NCI-H1092 treated with DMSO at 0.1 percent for 48 hours (cell line): ENCODE results near the gene C7orf57.
A peak's percentile ranks its signal among the peaks of the same experiment; 100 is the strongest.
"Not testable (repeated sequence)": the region's sequence is repeated elsewhere in the genome, so short reads cannot be mapped to it uniquely, and the experiment has no call there.

Experiments used
- DNase-seq: peaks from one replicate; lab custom pipeline; 2025; lab: John Stamatoyannopoulos, UW

Gene C7orf57

GRCh38 chr7:48035967-48036478, 680 bp downstream of the C7orf57 start:
- DNase-seq = peak; percentile 13

- no peak for DNase-seq
Observed at GRCh38 chr7:48038815-48039506, 3.6 kb downstream of the C7orf57 start.

- DNase-seq = no peak
Observed at GRCh38 chr7:48040944-48041652, 5.8 kb downstream of the C7orf57 start.

DNA sequence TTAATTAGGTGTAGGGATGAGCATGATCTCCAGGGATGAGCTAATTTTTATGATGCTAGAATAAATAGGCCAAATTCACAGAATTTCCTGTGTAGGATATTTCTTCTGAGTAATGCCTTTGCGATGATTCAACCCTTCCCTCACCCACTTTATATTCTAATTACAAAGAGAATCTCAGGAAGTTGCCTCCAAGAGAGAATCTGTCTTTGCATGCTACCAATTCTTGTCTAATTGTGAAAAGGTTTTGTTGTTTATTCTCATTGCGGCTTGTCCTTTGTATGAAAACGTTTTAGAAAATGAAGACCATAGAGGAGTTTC, 6.3 kb downstream of the C7orf57 start:
- DNase-seq = no peak

- DNase-seq = no peak
Observed at GRCh38 chr7:48042216-48042615, 6.9 kb downstream of the C7orf57 start.

GRCh38 chr7:48042636-48043035, 7.3 kb downstream of the C7orf57 start:
- no peak for DNase-seq

DNA sequence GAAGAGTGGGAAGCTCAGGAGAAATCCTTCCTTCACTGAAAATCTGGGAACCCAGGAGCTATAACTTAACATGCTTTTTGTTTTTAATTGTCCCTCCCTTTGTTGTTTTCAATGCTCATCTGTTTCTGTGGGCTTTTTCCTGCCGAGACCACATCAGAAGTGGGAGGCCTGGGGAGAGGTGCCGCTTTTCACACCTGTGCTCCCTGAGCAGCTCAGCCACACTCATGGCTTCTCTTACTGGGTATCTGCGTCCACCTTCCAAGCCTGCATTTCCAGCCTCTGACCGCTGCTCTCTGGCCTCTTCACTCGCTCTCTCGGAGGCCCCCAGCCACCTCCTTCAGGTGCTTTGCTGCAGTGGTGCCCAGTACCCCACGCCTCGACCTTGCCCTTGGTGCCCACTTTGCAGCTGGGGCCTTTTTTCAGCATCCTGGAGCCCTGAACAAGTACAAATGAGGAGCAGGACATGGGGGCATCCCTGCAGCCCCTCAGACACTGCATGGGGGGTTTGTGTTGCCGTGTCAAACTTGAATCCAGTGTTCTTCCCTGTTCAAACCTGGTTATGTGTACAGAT, 9.9 kb downstream of the C7orf57 start:
- no peak for DNase-seq

- no peak for DNase-seq
Observed at GRCh38 chr7:48046458-48046857, 11.1 kb downstream of the C7orf57 start.

GRCh38 chr7:48048113-48048512, 12.8 kb downstream of the C7orf57 start:
- DNase-seq = no peak

GRCh38 chr7:48049850-48050249, 14.5 kb downstream of the C7orf57 start:
- DNase-seq = no peak

DNA sequence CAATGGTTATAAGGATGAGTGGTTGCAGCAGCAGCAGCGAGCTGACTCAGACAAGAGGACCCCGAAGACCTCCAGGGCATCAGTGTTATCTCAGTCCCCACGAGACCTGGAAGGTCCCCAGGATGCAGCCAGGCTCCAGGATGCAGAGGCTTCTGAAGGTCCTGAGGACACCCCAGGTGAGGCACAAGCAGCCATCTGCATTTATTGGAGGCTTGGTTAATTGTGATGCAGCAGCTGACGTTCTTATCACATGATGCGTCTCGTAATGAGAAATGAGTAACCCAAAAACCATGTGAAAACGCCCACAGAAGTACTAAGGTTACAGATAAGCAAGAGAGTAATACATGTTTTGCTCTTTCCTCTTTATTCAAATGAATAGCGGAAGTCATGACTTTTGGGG, 17.4 kb downstream of the C7orf57 start:
- DNase-seq = no peak

- peak; percentile 3 for DNase-seq
Observed at GRCh38 chr7:48053736-48054135, 18.4 kb downstream of the C7orf57 start.

DNA sequence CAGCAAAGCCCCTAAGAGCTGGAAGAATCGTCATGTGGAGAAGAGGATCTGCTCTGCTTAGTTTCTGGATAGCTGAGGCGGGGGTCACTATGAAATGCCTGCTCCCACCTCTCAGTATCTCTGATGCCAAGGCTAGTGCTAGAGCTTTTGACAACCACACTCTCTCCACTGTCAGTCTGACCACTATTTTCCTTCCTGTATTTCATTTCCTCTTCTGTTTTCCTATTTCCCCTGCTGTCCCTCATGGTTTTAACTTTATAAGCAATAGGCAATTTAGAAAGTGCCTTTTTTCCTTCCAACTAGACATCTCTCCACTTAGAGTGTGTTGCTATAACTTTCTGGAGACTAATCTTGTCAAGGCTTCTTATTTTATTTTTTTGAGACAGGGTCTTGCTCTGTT, 23.6 kb downstream of the C7orf57 start:
- DNase-seq = no peak

GRCh38 chr7:48059706-48060105, 24.4 kb downstream of the C7orf57 start:
- DNase-seq = no peak

DNA sequence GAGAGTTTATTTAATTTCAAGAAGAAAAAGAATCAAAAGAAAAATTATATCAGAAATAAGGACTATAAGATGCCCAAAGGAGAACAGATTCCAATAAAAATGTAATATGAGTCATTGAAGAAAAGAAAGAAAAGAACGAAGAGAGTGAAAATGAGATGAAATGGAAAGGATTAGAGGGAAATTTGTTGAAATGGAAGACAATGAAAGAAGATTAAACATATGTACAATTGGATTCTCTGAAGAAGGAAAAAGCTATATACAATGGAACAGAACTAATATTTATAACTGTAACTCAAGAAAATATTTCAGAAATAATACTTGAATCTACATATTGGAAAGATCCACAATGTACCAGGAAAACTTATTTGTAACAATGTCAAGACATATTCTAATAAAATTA, 28.6 kb downstream of the C7orf57 start:
- DNase-seq = no peak

- DNase-seq = no peak
Observed at GRCh38 chr7:48067475-48067874, 32.1 kb downstream of the C7orf57 start.

- DNase-seq = no peak
Observed at GRCh38 chr7:48074204-48074654, 38.9 kb downstream of the C7orf57 start.

GRCh38 chr7:48077423-48077822, 42.1 kb downstream of the C7orf57 start:
- DNase-seq = no peak

DNA sequence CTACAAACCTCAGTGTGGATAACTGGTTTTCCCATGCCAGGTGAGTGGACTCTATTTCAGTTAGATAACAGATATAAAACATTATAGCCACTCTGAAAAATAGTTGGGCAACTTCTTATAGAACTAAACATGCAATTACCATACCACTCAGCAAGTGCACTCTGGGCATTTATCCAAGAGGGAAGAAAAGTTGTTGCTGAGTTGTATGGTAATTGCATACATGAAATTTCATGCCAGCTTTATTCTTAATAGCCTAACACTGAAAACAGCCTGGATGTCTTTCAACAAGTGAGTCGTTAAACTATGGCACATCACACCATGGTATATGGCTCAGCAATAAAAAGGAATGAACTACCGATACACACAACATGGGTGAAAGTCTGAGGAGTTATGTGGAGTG, 43.1 kb downstream of the C7orf57 start:
- no peak for DNase-seq

GRCh38 chr7:48082378-48082777, 47.0 kb downstream of the C7orf57 start:
- not testable (repeated sequence) for DNase-seq

DNA sequence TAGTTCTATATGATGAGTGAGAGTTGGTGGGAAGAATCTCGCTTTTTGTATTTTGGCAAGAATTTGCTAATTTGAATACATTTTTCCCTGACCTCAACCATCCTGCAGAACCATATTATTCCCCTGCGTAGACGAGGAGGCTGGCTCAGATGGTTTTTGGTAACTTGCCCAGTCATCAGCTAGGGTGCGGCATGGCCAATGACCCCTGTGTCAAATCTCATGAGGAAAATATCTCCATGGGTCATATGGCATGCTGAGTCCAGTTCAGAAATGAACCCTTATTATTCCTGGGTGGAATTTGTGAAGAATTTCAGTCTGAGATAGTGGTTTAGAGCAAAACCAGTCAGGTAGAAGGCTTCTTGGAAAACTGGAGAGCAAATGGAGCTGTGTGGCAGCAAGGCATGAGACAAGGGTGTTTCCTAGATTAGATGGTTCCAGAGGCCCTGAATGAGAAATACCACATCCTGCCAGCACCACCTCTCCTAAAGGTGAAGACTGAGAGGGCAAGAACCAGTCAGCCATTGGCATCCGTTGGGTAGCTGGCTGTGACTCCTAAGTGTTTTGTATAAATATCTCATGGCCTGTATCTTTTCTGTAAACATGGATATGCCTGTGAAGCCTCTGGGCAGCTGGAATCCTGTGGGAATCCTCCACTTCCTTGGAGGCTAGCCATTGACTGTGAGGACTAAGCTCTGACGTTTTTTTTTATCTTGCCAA, 47.9 kb downstream of the C7orf57 start:
- DNase-seq = no peak

DNA sequence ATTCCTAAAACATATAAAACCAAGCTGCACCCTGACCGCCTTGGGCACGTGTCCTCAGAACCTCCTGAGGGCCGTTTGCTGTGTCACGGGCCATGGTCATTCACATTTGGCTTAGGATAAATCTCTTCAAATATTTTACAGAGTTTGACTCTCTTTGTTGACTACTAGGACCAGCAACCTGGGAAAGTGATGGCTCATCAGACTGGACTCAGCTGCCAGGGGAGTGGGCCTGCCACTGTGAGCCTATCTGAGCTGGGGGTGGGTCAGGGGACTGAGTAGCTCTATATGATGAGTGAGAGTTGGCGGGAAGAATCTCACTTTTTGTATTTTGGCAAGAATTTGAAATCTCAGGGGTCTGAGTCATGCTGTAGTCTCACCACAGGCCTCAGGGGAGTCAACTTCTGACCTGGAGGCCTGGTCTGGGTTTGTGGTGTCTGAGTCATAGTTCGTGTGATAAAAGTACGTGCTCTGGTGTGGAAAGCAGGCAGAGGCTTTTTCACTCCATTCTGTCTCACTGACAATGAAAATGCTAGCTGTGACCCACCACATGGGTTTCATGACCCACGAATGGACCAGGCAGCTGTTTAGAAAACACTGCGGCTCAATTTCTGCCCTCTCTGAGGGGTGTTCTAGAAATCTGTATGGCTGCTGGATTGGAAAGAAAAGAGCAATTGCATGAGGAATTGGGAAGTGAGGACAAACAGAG, 49.5 kb downstream of the C7orf57 start:
- DNase-seq = no peak
